Vagina (tissue), 2 donors: ENCODE data around the gene SOX18.

ENCODE experiments used
- CTCF ChIP-seq, 3 experiments: fragments of 450-650 bp in 2 of 3; fragments of 200-600 bp in 1 of 3; sonication (generic) in 1 of 3; IDR thresholded peaks; one replicate each; pipeline ENCODE4 v1.5.1; 2017 to 2019; ENCODE audit warnings: antibody characterized with exemption in 3 of 3, mild to moderate bottlenecking in 2 of 3, moderate library complexity in 2 of 3
- POLR2A ChIP-seq, 2 donors: fragments of 450-650 bp; IDR thresholded peaks; one replicate each; pipeline ENCODE4 v1.6.1; 2017; ENCODE audit warnings: antibody characterized with exemption in 2 of 2, mild to moderate bottlenecking in 2 of 2, moderate library complexity in 2 of 2

- TF ChIP-seq CTCF (IDR thresholded peaks at IDR 0.05) (no peak), POLR2A (IDR thresholded peaks at IDR 0.05) (no peak)
These were observed 15.9 kb upstream of the SOX18 start for GRCh38 chr20:64065062-64065973.
